ENCODE data around the gene DNAJC9. TPM values are rescaled to one million over a fixed set of nuclear protein-coding genes. Genes with fewer than 3 reads are reported as not detected.

DNAJC9 gene
- total RNA-seq, 4 donors from 2014 or later = 7.2 to 10.0 (median 8.9) TPM

GRCh38 chr10:73234695-73235094 is 12.4 kb downstream of the DNAJC9 start:
- H3K4me3 ChIP-seq = no peak overlapping the region
- no peak for ATAC-seq

GRCh38 chr10:73233883-73234282 is 13.2 kb downstream of the DNAJC9 start:
- DNase-seq = no peak
- in situ Hi-C loops (cut with MboI; ENCODE audit: low sequenced_read_pairs in 4 of 4) (no loop called here), intact Hi-C loops (cut with DNase I; ENCODE audit: low total_unique reads) (no loop called here)
- ATAC-seq = peak in 1 of 2 donors; percentile 33
- Histone ChIP-seq H3K27me3 (no peaks in the 10 kb centered on the region), H3K27ac (peak overlapping the region in 3 of 4 donors; percentile 4 to 50 (median 41)), H3K9me3 (no peaks in the 10 kb centered on the region), H3K4me3 (no peak overlapping the region), H3K4me1 (peaks cover 16 to 22% of the 10 kb centered on the region in 2 donors), H3K36me3 (no peaks in the 10 kb centered on the region)
- TF ChIP-seq POLR2A (IDR thresholded peaks at IDR 0.05) (no peak), CTCF (IDR thresholded peaks at IDR 0.05 in 4 of 5, conservative IDR thresholded peaks at IDR 0.05 in 1 of 5) (no peak)

More at GRCh38 chr10:73234695-73235094, 12.4 kb downstream of the DNAJC9 start:
- H3K4me1 ChIP-seq = peaks cover 9 to 14% of the 10 kb centered on the region in 2 donors
- no peaks in the 10 kb centered on the region for H3K9me3 ChIP-seq
- no peak for TF ChIP-seq CTCF (IDR thresholded peaks at IDR 0.05 in 4 of 5, conservative IDR thresholded peaks at IDR 0.05 in 1 of 5)
- TF ChIP-seq POLR2A (IDR thresholded peaks at IDR 0.05) = no peak
- intact Hi-C loops (cut with DNase I; ENCODE audit: low total_unique reads) (no loop called here), in situ Hi-C loops (cut with MboI; ENCODE audit: low sequenced_read_pairs in 4 of 4) (no loop called here)
- no peak overlapping the region for H3K27ac ChIP-seq
- H3K27me3 ChIP-seq = no peaks in the 10 kb centered on the region
- DNase-seq = no peak
- peaks cover 0 to 3% of the 10 kb centered on the region in 2 donors for H3K36me3 ChIP-seq

GRCh38 chr10:73232887-73233286 is 14.2 kb downstream of the DNAJC9 start:
- Histone ChIP-seq H3K4me3 (no peak overlapping the region), H3K4me1 (peaks cover 16 to 22% of the 10 kb centered on the region in 2 donors), H3K36me3 (no peaks in the 10 kb centered on the region), H3K9me3 (no peaks in the 10 kb centered on the region), H3K27ac (peak overlapping the region in 1 of 4 donors; percentile 41), H3K27me3 (no peaks in the 10 kb centered on the region)
- TF ChIP-seq POLR2A (IDR thresholded peaks at IDR 0.05) (no peak), CTCF (IDR thresholded peaks at IDR 0.05 in 4 of 5, conservative IDR thresholded peaks at IDR 0.05 in 1 of 5) (no peak)
- no peak for DNase-seq
- no peak for ATAC-seq
- intact Hi-C loops (cut with DNase I; ENCODE audit: low total_unique reads) = no loop called here
- in situ Hi-C loops (cut with MboI; ENCODE audit: low sequenced_read_pairs in 4 of 4) = no loop called here

GRCh38 chr10:73229567-73229966 is 17.5 kb downstream of the DNAJC9 start:
- no peaks in the 10 kb centered on the region for H3K9me3 ChIP-seq
- no peak for ATAC-seq
- H3K4me3 ChIP-seq = no peak overlapping the region
- H3K27ac ChIP-seq = no peak overlapping the region
- TF ChIP-seq CTCF (IDR thresholded peaks at IDR 0.05 in 4 of 5, conservative IDR thresholded peaks at IDR 0.05 in 1 of 5) = no peak
- no peak for TF ChIP-seq POLR2A (IDR thresholded peaks at IDR 0.05)
- in situ Hi-C loops (cut with MboI; ENCODE audit: low sequenced_read_pairs in 4 of 4) (no loop called here), intact Hi-C loops (cut with DNase I; ENCODE audit: low total_unique reads) (no loop called here)
- no peak for DNase-seq
- no peaks in the 10 kb centered on the region for H3K36me3 ChIP-seq
- H3K4me1 ChIP-seq = peaks cover 16 to 29% of the 10 kb centered on the region in 2 donors
- H3K27me3 ChIP-seq = no peaks in the 10 kb centered on the region

GRCh38 chr10:73228247-73228646 is 18.8 kb downstream of the DNAJC9 start:
- no peaks in the 10 kb centered on the region for H3K9me3 ChIP-seq
- in situ Hi-C loops (cut with MboI; ENCODE audit: low sequenced_read_pairs in 4 of 4) = no loop called here
- ATAC-seq (no peak), DNase-seq (no peak)
- no peak overlapping the region for H3K4me3 ChIP-seq
- no peaks in the 10 kb centered on the region for H3K36me3 ChIP-seq
- TF ChIP-seq CTCF (IDR thresholded peaks at IDR 0.05 in 4 of 5, conservative IDR thresholded peaks at IDR 0.05 in 1 of 5) = no peak
- TF ChIP-seq POLR2A (IDR thresholded peaks at IDR 0.05) = no peak
- intact Hi-C loops (cut with DNase I; ENCODE audit: low total_unique reads) = no loop called here
- H3K27me3 ChIP-seq = no peaks in the 10 kb centered on the region
- H3K27ac ChIP-seq = peak overlapping the region in 1 of 4 donors; percentile 65
- H3K4me1 ChIP-seq = peaks cover 10 to 20% of the 10 kb centered on the region in 2 donors

Data from gastrocnemius medialis (tissue), 4 donors.